Natural killer cell (primary cell): ENCODE results near the gene SLC38A9. TPM values are rescaled to one million over a fixed set of nuclear protein-coding genes. Genes with fewer than 3 reads are reported as not detected.
A peak's percentile ranks its signal among the peaks of the same experiment; 100 is the strongest.

Source experiments
- ATAC-seq, 3 donors: fragments of 150-1000 bp in 2 of 3; fragments of 200-7000 bp in 1 of 3; cut with Tn5 transposase; 1 replicate in 1 of 3; 2 replicates in 2 of 3; pipeline ENCODE4 v1.10.0; 2021; ENCODE audit warnings: mild to moderate bottlenecking in 2 of 3, moderate library complexity in 2 of 3
- DNase-seq, 2 donors: peaks; one replicate each; pipeline versions ENCODE4 v3.0.0 to v3.0.0-alpha.2; 2013 to 2021; ENCODE audit warnings: mixed read lengths in 1 of 2
- H3K27ac ChIP-seq: one replicate; pipeline ENCODE4 v1.5.1; 2013; ENCODE audit warnings: mild to moderate bottlenecking, low read length
- H3K27me3 ChIP-seq: one replicate; pipeline ENCODE4 v1.6.1; 2013; ENCODE audit warnings: low read length; ENCODE audit not compliant: control insufficient read depth, insufficient read depth
- H3K36me3 ChIP-seq: one replicate; pipeline ENCODE4 v1.6.1; 2013; ENCODE audit warnings: low read length; ENCODE audit not compliant: control insufficient read depth, insufficient read depth
- H3K4me1 ChIP-seq: one replicate; pipeline ENCODE4 v1.6.1; 2013; ENCODE audit warnings: low read length; ENCODE audit not compliant: control insufficient read depth, insufficient read depth
- H3K4me3 ChIP-seq: one replicate; pipeline ENCODE4 v1.5.1; 2013; ENCODE audit warnings: low read length
- H3K9me3 ChIP-seq: one replicate; pipeline ENCODE4 v1.6.1; 2013; ENCODE audit warnings: low read length; ENCODE audit not compliant: control insufficient read depth, insufficient read depth
- H3K27ac Mint-ChIP-seq, 2 donors: one replicate each; pipeline ENCODE4 v1.8.0; 2022; ENCODE audit warnings: mild to moderate bottlenecking in 2 of 2, mixed read lengths in 2 of 2, moderate library complexity in 1 of 2
- H3K27me3 Mint-ChIP-seq, 2 donors: one replicate each; pipeline ENCODE4 v1.8.0; 2022; ENCODE audit warnings: low read depth in 2 of 2, mixed read lengths in 2 of 2
- H3K36me3 Mint-ChIP-seq: one replicate; pipeline ENCODE4 v1.8.0; 2022; ENCODE audit warnings: mixed read lengths
- H3K4me1 Mint-ChIP-seq, 2 donors: one replicate each; pipeline ENCODE4 v1.8.0; 2022; ENCODE audit warnings: mixed read lengths in 2 of 2
- H3K4me3 Mint-ChIP-seq: one replicate; pipeline ENCODE4 v1.8.0; 2022; ENCODE audit warnings: mild to moderate bottlenecking, moderate library complexity, mixed read lengths
- H3K9me3 Mint-ChIP-seq, 2 donors: one replicate each; pipeline ENCODE4 v1.8.0; 2022; ENCODE audit warnings: mixed read lengths in 2 of 2
- WGBS: methylation state at CpG from one replicate; pipeline ENCODE4 v1.1.7; 2013; ENCODE audit warnings: missing lambda C conversion rate; ENCODE audit not compliant: insufficient coverage; 5-methylcytosine and 5-hydroxymethylcytosine counted together
- intact Hi-C: fragments of 100-400 bp; cut with micrococcal nuclease; formaldehyde crosslinking; loops from one replicate; pipeline ENCODE4 v1.14.2; 2022
- total RNA-seq, 4 donors: library from RNA; stranded (reverse); fragments of 120-200 nt in 1 of 4; gene quantifications; one replicate each; pipeline versions ENCODE4 v1.2.3 to v1.2.4, GENCODE V29; 2013 to 2022
- TF ChIP-seq, protein P1 (sequence below): fragments of 200-600 bp; IDR thresholded peaks from one replicate; pipeline ENCODE4 v1.8.0; 2022; ENCODE audit warnings: antibody characterized with exemption

Gene SLC38A9
- total RNA-seq, 3 donors from 2014 or later (not counting 1 experiment from before 2014, with no cell fraction given): 20.6 to 33.9 (median 27.0) TPM

DNA sequence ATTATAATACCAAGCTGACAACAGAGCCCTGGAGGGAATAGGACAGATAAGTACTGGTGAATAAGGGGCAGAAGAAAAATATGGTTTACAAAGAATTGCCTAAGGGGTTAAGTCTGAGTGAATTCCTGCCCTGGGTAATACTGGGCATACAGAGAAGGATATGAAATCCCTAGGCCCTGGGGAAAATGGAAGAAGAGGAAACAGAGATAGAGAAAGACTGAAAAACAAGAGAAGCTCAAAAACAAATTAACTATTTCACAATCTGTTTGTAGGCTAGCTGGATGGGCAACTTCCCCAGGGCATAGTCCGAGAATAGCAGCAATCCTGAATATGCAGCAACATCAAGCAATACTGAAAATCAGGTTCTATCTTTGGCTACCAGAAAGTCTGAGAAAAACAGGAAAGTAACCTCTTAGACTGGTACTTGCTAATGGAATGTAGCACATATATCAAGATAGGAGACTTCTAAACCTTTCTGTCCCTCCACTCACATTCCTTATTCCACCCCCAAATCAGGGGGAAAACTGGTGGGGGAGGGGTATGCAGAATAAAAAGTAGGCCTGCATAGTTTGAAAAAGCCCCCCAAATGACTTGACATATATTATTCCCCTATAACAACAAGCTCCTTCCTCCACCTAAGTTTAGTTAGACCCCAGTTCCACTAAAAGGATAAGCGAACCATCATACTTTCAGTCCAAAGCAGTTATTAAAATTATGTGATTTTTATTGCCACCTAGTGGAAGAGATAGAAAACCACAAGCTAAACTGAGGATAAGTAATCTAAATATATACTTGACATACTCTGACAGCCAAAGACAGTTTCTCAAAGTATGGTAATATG, 20.6 kb downstream of the SLC38A9 start:
- H3K27me3 Mint-ChIP-seq: no peaks in the 10 kb centered on the region
- 89% methylated on average over 1 of the region's 2 CpGs for WGBS
- Histone ChIP-seq H3K4me3 (no peak overlapping the region), H3K4me1 (no peaks in the 10 kb centered on the region), H3K27ac (no peak overlapping the region), H3K36me3 (peaks cover 3% of the 10 kb centered on the region), H3K9me3 (no peaks in the 10 kb centered on the region), H3K27me3 (no peaks in the 10 kb centered on the region)
- no peak overlapping the region for H3K4me3 Mint-ChIP-seq
- intact Hi-C loops: loop anchor here (2.0 to 5.0 kb wide), 2 partner anchors 347 to 519 kb away; partner anchors contain the start of gene CDC20B
- ATAC-seq: peak in 2 of 3 donors; percentile 48 to 49
- no peaks in the 10 kb centered on the region for H3K9me3 Mint-ChIP-seq
- H3K4me1 Mint-ChIP-seq: peaks cover 0 to 5% of the 10 kb centered on the region in 2 donors
- DNase-seq: peak in 1 of 2 donors; percentile 51
- H3K36me3 Mint-ChIP-seq: no peaks in the 10 kb centered on the region
- TF ChIP-seq, protein P1, sequence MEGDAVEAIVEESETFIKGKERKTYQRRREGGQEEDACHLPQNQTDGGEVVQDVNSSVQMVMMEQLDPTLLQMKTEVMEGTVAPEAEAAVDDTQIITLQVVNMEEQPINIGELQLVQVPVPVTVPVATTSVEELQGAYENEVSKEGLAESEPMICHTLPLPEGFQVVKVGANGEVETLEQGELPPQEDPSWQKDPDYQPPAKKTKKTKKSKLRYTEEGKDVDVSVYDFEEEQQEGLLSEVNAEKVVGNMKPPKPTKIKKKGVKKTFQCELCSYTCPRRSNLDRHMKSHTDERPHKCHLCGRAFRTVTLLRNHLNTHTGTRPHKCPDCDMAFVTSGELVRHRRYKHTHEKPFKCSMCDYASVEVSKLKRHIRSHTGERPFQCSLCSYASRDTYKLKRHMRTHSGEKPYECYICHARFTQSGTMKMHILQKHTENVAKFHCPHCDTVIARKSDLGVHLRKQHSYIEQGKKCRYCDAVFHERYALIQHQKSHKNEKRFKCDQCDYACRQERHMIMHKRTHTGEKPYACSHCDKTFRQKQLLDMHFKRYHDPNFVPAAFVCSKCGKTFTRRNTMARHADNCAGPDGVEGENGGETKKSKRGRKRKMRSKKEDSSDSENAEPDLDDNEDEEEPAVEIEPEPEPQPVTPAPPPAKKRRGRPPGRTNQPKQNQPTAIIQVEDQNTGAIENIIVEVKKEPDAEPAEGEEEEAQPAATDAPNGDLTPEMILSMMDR: peak; percentile 74
- H3K27ac Mint-ChIP-seq: no peak overlapping the region

DNA sequence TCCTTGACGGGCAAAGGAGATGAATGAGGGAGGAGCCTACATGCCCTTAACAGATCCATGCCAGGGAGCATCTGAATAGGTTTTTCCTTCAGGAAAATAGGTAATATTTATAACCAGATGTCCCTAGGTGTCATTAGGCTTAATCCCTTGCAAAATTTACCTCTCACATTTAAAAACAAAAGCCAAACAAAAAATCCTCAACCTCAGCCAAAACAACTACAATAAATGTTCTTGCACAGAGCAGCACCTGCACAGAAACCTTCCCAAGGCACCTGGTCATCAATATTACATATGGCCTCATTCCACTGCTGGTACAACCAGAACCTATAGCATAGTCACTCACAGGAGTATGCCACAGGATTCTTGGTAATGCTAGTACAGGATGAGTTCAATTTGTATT, 30.1 kb downstream of the SLC38A9 start:
- TF ChIP-seq, protein P1: no peak
- Mint-ChIP-seq H3K4me3 (no peak overlapping the region), H3K36me3 (no peaks in the 10 kb centered on the region), H3K4me1 (no peaks in the 10 kb centered on the region), H3K27ac (no peak overlapping the region), H3K27me3 (no peaks in the 10 kb centered on the region), H3K9me3 (no peaks in the 10 kb centered on the region)
- no peaks in the 10 kb centered on the region for H3K36me3 ChIP-seq
- no peaks in the 10 kb centered on the region for H3K4me1 ChIP-seq
- 100% methylated on average over 1 of the region's 1 CpG for WGBS
- no peak overlapping the region for H3K4me3 ChIP-seq
- DNase-seq (no peak), ATAC-seq (no peak)
- no peak overlapping the region for H3K27ac ChIP-seq
- intact Hi-C loops: no loop called here
- H3K27me3 ChIP-seq: no peaks in the 10 kb centered on the region
- H3K9me3 ChIP-seq: no peaks in the 10 kb centered on the region

DNA sequence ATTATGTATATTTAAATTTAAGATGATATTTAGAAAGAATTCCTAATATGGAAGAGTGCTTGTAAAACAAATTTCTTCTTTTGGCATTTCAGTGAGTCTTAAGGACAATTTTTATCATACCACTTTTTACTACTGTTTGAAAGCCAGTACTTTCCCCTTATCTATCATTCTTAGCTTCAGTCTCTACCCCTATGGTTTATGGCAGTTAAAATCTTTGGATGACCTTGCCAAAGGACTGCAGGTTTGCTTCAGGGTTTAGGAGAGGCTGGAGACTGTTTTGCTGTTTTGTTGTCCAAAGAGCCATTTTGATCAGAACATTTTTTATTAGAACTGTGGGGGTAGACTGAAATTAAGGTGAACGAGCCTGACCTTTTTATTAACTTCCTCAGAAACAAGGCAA, 30.8 kb downstream of the SLC38A9 start:
- no peak for DNase-seq
- no peaks in the 10 kb centered on the region for H3K9me3 ChIP-seq
- H3K4me3 ChIP-seq: no peak overlapping the region
- H3K27me3 Mint-ChIP-seq: no peaks in the 10 kb centered on the region
- no peaks in the 10 kb centered on the region for H3K36me3 ChIP-seq
- H3K4me1 ChIP-seq: no peaks in the 10 kb centered on the region
- H3K27ac Mint-ChIP-seq: no peak overlapping the region
- H3K36me3 Mint-ChIP-seq: no peaks in the 10 kb centered on the region
- no peaks in the 10 kb centered on the region for H3K27me3 ChIP-seq
- no peak overlapping the region for H3K27ac ChIP-seq
- intact Hi-C loops: no loop called here
- TF ChIP-seq, protein P1: no peak
- H3K9me3 Mint-ChIP-seq: no peaks in the 10 kb centered on the region
- no peak for ATAC-seq
- no peaks in the 10 kb centered on the region for H3K4me1 Mint-ChIP-seq
- no peak overlapping the region for H3K4me3 Mint-ChIP-seq
- WGBS: no CpG with 5 or more reads among the region's 1 CpG
